Measurements from ENCODE around the gene HES2.
"Not testable (repeated sequence)": the region's sequence is repeated elsewhere in the genome, so short reads cannot be mapped to it uniquely, and the experiment has no call there.

The HES2 gene

GRCh38 chr1:6435129-6435528 is 15.4 kb upstream of the HES2 start:
- DNase-seq: no peak

GRCh38 chr1:6434186-6434585 is 14.5 kb upstream of the HES2 start:
- DNase-seq: no peak

DNA sequence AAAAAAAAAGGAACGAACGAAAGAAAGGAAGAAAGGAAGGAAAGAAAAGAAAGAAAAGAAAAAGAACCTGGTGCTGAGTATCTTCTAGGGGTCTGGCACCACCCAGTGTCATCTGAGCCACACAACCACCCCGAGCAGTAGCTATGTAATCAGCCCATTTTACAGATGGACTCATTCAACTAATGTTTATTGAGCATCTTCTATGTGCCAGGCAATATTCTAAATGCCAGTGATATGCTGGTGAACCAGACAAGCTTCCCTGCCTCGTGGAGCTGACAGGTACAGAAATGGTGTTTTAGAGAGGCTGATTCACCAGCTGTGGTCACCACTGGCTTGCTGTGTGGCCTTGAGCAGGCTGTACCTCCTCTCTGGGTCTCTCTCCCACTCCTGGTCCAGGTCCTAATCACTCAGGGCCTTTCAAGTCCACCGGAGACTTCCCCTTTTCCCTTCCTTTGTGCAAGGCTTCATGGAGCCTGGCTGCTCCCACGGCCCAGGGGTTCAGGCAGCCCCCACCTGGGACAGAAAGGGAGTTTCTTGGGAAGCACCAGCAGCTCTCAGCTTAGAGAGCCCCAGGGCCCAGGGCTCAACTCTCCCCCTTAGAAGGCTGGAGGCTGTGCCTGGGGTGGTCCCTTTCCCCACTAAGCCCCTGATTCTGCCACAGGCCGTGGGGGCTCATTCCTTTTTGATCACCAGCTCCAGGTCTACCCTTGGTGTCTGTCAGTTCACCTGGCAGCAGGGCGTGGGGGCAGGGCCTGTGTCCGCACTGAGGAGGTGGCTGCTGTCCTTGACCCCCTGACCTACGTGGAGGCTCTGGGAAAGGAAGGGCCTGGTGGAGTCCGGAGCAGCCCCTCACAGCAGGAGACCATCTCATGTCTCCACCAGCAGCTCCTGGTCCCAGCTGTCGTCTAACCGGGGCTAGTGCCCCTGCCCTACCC is 12.2 kb upstream of the HES2 start:
- DNase-seq: not testable (repeated sequence)

GRCh38 chr1:6429660-6430411 is 10.1 kb upstream of the HES2 start:
- DNase-seq: peak; percentile 18

GRCh38 chr1:6428453-6428852 is 8.7 kb upstream of the HES2 start:
- not testable (repeated sequence) for DNase-seq

DNA sequence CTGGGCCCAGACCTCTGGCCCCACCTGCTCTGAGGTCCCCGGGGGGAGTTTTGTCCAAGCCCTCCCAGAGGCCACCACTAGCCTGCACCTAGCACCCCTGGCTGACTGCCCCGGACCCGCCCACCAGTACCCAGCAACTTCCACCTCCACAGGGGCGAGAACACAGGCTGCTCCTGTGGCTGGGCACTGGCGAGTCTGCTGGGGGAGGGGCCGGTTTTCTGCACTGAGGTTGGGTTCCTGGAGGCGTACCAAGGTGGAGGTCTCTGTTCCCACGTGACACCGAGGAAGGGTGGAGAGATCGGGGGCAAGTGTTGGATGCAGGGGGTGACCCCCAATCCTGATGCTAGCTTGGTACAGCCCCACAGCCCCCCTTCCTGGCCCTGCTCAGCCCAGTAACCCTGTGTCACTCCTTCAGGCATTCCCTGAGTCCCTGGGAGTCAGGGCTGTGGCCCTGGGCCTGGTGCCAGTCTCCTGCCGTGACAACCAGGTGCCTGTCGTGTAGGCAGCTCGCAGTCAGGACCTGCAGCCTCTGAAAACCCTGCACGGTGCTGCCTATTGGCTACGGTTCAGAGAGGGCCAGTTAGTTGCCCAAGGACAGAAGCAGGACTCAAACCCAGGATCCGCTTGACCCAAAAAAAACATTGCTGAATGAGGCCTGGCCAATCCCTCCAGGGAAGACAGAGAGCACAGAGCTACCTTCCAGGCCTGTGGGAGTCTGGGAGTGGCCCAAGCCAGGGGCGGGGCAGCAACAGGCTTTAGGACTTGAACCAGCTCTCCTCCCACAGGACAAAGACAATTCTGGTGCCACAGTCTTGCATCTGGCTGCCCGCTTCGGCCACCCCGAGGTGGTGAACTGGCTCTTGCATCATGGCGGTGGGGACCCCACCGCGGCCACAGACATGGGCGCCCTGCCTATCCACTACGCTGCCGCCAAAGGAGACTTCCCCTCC is 8.0 kb upstream of the HES2 start:
- no peak for DNase-seq

GRCh38 chr1:6426972-6427350 is 7.2 kb upstream of the HES2 start:
- no peak for DNase-seq

- no peak for DNase-seq
Measured at GRCh38 chr1:6426277-6426971, 6.7 kb upstream of the HES2 start.

GRCh38 chr1:6425658-6426057 is 5.9 kb upstream of the HES2 start:
- DNase-seq: no peak

DNA sequence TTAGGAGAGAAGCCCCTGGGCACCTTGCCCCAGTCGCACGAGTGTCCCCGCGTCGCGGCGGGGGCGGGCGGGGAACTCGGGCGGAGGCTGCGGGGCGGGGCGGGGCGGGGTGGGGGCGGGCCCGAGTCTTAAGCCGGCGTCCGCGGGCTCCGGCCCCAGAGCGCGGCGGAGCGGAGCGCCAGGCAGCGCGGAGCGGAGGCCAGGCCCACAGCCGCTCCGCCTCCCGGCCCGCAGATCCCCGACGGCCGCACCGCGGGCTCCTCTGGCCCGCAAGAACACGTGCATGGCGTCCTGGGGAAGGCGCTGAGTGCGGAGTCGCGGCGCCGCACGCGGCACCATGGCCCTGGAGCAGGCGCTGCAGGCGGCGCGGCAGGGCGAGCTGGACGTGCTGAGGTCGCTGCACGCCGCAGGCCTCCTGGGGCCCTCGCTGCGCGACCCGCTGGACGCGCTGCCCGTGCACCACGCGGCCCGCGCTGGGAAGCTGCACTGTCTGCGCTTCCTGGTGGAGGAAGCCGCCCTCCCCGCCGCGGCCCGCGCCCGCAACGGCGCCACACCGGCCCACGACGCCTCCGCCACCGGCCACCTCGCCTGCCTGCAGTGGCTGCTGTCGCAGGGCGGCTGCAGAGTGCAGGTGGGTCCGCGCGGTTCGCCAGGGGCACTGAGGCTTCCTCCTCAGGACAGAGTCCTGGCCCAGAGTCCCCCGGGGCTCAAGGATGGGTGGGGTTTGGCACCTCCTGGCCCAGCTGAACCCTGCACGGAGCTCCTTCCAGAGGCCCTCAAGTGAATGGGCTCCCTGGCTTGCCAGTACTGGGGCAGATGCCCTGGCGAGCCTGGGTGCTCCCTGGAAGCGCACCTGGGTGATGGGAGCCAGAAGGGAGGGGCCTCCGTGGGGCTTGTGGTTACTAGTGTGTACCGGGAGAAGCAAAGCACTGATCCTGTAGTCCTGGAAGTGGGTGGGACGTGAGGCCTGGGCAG is 5.2 kb upstream of the HES2 start, which contains the start of gene ESPN:
Gene ESPN, plus strand, starts transcription at position 158 of the 975 bp plus-strand sequence. Its CDS starts 180 bp downstream, at position 338.
- DNase-seq: no peak

DNA sequence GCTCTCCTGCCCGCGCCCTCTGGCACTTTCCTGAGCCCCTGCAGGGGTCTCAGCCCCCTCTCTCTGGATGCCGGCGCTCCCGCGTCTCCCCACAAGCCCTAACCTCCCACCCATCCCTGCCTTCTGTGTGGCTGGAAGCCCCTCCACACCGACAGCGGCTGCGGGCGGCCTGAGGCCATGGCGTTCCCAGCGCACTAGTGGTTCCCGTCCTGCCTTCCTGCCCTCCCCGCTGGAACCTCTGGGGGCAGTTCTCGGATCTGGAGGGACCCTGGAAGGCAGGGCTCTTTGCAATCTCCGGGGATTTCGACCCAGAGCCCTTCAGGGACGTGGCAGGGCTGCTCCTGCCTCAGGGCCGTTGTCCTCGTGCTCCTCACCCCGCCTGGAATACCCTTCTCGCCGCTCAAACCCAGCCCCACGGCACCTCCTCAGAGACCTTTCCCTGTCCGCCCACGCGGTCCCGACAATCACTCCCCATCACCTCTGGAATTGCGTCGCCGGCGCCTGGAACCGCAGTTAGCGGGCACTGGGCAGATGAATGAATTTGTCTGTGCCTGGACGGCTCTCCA is 4.4 kb upstream of the HES2 start:
- no peak for DNase-seq

DNA sequence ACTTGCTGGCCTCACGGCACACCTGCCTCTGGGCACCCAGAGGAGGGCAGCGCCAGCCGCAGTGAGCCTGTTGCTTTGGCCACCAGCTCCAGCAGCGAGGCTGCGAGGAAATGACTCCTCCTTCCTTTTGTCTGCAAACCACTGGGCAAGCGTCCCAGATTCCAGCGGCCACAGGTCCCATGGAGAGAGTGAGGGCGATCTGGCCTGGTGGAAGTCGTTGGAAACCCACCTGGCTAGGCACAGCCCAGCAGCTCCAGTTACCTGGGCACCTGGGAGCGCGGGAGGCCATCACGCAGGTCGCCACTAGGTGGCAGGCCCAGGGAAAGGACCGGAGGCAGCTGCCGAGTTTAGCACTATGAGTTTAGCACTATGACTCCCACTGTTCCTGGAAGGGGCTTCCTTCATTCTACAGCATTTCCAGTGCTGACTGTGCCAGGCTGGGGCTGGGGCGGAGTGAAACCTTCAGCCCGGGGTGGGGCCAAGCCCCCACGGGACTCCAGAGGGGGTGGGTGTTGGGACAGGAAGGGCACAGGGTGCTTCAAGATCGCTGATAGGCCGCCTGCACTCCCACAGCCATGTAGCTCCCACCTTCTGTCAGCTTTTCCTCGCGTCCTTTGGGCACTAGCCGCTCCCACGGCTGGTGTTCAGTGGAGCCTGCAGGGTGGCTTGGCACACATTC is 3.7 kb upstream of the HES2 start:
- no peak for DNase-seq

- DNase-seq: no peak
Measured at GRCh38 chr1:6421266-6421665, 1.5 kb upstream of the HES2 start.

- DNase-seq: peak; percentile 53
Measured at GRCh38 chr1:6420454-6421042, 829 bp upstream of the HES2 start.

DNA sequence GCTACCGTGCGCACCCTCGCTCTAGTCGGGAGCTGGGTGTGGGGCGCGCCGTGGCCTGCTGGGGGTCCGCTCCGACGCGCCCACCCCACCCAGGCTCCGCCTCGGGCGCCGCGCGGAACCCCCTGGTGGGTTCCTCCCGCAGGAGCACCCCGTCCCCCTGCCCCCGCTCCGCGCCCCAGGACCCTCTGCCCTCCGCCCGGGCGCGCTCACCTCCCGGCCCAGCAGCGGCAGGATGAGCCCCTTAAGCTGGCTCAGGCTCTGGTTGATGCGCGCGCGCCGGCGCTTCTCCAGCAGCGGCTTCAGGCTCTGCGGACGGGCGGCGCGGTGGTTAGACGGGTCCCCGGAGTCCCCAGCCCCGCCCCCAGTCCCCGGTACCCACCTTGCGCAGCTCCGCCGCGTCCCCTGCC is 319 bp downstream of the HES2 start:
- no peak for DNase-seq

DNA sequence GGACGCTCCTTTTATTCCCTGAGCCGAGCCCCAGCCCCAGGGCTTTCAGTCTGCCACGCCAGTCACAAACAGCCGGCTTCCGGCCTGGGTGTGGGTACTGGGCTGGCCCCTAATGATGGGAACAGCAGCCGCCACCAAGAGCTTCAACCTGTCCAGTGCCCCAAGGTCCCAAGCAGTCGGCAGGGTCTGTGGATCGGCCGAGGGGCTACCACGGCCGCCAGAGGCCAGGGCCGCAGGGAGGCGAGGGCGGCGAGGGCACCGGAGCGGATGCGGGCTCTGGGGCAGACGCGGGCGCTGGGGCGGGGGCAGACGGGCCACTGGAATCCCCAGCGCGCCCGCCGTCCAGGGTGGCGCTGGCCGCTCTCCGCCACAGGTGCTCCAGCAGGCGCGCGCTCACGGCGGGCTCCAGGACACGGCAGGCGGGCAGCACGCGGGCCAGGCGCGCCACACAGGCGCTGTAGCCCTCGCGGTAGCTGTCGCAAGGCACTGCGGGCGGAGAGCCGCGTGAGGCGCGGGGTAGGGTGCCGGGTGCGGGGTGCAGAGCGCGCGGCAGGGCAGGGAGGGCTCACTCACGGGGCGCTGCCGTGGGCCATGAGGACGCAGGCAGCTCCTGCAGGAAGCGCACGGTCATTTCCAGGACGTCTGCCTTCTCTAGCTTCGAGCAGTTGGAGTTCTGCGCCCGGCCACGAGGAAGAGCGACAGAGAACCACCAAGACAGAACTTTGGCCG is 887 bp downstream of the HES2 start:
- DNase-seq: no peak

GRCh38 chr1:6417961-6418667 is 1.6 kb downstream of the HES2 start:
- no peak for DNase-seq

DNA sequence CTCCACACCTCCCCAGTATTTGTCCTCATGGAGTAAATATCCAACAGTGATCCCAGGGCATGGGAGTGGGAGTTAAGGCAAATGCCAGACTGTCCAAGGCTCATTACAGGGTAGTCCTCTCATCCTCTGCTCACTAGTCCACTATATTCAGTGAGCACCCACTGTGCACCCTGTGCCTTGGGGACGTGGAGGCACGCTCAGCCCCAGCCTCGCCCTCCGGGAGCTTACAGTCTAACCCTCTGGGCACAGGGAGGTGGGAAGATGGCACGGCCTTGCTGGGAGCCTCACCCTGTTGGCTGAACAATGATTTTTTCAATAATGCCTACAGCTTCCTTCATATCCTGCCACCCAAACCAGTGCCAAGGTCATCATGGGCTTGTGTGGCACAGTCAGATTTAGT is 2.8 kb downstream of the HES2 start:
- no peak for DNase-seq

All from right hindlimb (tissue), 1 donor.